ENCODE results near the gene KAZN.

DNA sequence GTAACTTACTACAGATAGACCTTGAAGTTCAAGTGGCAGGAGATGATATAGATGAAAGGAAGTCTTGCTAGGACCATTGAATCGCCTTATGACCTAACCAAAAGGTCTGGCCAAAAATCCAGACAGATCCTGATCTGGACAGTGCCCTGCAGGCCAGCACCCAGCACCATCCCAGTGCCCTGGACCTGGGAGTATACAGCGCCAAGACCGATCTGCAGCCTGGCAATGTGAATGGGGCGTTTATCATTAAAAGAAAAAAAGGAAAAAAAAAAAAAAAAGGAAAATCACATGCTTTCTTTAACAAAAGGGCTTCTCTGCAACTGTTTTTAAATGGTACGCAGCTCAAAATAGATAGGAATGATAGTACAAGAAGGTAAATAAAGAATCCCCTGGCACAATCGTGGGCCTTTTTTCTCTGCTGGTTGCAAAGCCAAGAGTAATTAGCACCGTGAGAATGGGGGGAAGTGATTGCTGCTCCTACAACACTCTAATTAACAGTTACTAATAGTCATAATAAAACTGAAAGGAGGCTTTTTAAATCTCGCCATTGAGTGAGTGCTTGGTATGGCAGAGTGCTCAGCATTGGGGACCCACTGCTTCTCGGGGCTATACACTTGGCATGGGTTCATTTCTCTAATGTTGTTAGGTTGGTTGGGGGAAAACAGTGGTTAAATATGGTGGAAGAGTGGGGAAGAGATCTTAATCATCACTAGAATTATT lies 146.7 kb downstream of the KAZN start:
- TF ChIP-seq, protein P1, sequence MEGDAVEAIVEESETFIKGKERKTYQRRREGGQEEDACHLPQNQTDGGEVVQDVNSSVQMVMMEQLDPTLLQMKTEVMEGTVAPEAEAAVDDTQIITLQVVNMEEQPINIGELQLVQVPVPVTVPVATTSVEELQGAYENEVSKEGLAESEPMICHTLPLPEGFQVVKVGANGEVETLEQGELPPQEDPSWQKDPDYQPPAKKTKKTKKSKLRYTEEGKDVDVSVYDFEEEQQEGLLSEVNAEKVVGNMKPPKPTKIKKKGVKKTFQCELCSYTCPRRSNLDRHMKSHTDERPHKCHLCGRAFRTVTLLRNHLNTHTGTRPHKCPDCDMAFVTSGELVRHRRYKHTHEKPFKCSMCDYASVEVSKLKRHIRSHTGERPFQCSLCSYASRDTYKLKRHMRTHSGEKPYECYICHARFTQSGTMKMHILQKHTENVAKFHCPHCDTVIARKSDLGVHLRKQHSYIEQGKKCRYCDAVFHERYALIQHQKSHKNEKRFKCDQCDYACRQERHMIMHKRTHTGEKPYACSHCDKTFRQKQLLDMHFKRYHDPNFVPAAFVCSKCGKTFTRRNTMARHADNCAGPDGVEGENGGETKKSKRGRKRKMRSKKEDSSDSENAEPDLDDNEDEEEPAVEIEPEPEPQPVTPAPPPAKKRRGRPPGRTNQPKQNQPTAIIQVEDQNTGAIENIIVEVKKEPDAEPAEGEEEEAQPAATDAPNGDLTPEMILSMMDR (IDR thresholded peaks at IDR 0.05; ENCODE audit: poor library complexity), result no peak
- TF ChIP-seq EZH2 (IDR thresholded peaks at IDR 0.05; ENCODE audit: borderline replicate concordance), result no peak
